GM04504 (cell line): ENCODE data around the gene SLITRK6.
"Not testable (repeated sequence)": the region's sequence is repeated elsewhere in the genome, so short reads cannot be mapped to it uniquely, and the experiment has no call there.

Experiments
- DNase-seq: peaks from one replicate; pipeline ENCODE4 v3.0.0-alpha.2; 2012; ENCODE audit warnings: low read depth

SLITRK6 gene, protein sequence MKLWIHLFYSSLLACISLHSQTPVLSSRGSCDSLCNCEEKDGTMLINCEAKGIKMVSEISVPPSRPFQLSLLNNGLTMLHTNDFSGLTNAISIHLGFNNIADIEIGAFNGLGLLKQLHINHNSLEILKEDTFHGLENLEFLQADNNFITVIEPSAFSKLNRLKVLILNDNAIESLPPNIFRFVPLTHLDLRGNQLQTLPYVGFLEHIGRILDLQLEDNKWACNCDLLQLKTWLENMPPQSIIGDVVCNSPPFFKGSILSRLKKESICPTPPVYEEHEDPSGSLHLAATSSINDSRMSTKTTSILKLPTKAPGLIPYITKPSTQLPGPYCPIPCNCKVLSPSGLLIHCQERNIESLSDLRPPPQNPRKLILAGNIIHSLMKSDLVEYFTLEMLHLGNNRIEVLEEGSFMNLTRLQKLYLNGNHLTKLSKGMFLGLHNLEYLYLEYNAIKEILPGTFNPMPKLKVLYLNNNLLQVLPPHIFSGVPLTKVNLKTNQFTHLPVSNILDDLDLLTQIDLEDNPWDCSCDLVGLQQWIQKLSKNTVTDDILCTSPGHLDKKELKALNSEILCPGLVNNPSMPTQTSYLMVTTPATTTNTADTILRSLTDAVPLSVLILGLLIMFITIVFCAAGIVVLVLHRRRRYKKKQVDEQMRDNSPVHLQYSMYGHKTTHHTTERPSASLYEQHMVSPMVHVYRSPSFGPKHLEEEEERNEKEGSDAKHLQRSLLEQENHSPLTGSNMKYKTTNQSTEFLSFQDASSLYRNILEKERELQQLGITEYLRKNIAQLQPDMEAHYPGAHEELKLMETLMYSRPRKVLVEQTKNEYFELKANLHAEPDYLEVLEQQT

DNA sequence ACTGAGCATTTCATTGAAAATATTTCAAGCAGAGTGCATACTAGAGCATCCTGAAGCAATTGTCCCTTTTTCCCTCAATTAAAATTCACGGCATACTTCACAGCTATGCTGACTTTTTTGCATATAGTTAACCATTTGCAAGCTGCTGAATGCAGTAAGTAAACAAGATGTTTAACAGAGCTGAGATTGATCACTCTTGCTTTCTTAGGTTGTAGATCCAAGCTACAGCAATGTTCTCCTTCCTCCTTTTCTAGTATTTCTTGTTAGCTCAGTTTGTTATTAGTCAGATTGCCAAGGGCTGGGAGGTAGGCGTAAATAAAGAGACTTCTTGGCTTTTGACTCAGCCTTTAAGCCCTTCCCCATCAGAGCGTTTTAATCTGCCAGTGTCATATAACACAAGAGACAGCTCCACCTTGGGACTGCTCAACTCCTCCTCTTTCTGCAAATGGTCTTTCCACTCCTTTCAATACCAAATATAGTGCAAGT lies at the start of gene SLITRK6:
Gene SLITRK6 (minus strand): TSS at position 323 of the 486 bp plus-strand sequence. CDS start 2,911 bp downstream, outside the sequence.
- peak; percentile 8 for DNase-seq

DNA sequence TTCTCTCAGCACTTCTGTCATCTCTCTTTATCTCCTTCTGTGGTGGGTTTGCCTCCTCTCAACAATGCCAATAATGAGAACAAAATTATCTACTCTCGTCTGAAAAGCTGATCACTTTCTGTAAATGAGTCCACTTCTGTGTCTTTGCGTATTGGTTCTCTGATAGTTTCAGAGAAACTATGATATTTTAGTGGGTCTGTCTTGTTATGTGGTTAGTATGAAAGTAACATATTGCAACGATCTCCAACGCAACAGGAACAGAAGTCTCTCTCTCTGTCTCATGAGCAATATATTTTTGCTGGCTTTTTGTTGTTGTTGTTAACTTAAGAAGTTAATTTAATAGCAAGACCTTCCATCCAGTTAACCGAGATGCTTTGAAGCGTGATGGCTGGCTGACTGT lies 47.8 kb upstream of the SLITRK6 start:
- DNase-seq, result no peak

DNA sequence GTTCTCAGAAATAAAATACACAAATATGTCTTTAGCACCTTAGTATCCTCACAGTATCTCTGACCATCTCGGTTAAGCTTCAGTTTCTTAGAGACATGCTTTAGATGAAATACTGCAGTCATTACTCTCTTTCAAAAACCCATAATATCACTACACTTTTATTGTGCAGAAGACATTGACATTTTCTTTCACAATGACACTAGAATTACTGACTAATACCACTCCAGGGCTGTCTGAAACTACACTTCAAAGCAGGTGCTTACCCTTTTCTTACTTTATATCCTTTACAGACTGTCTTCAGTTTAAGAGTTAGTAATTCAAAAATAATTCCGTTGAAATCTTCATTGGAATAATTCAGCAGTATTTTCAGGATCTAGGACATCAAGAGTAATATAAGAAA lies 42.2 kb upstream of the SLITRK6 start:
- no peak for DNase-seq

DNA sequence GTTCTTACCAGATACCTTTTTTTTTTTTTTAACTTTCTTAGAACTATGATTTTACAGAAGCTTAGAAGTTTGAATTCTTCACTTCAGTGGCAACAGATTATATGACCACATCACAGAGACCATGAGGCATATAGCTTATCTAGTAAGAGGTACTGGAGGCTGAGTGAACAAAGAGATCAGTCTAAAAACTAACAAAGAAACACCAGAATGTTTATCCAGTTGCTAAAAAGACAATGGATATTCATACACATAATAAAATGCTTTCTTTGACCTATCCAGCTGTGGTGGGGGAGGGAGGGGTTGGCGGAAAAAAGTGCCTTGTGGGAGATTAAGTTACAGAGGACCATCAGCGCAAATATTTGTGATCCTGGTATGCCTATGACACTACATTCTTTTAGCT lies 34.7 kb upstream of the SLITRK6 start:
- DNase-seq, result no peak

DNA sequence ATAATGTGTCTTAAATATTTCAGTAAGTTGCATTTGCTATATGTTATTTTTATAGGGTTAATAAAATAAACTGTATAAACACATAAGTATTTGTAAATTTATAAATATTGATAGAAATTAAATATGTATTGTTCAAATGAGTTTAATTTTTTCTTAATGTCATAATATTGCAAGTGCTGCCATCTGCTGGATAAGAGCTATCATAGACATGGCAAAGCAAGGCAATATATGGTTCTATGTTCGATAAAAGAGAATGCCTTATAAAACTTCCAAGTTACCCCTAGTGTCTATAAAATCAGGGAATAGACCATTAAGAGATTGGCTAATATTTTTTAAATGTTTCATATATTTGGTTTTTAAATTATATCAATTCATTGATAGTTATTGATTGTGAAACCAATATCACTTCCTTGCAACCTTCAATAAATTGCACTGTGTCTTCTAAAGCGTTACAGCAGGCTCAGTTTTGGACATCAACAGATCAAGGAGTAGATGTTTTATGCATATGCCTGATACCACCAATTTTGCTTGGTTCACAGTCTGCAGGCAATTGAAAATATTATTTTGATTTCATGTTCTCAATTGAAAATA lies 29.0 kb upstream of the SLITRK6 start:
- DNase-seq, result peak; percentile 1

DNA sequence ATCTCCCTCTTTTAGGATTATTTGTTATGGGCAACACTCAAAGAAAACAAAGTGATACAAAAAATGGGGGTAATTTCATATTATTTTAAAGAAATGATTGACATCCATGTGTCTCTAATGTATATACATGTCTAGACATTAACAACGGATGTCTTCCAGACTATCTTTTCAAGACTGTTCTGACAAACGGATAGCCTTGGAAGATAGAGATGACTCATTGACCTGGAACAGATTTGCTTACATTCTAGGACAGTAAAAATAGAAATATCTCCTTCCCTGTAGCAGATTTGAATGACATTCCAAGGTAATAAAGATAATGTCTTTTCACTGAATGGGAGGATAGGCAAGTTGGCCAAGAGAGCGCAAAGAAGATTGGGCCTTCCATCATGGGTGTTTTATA lies 26.2 kb upstream of the SLITRK6 start:
- no peak for DNase-seq

DNA sequence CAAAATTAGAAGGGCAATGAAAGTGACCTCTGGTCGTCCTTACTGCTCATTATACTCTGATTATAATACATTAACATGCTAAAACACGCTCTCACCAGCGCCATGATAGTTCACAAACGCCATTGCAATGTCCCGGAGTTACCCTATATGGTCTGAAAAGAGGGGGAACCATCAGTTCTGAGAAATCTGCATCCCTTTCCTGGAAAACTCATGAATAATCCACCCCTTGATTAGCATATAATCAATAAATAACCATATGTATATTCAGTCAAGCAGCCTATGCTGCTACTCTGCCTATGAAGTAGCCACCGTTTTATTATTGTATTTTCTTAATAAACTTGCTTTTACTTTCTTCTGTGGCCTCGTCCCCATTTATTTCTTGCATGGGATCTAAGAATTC lies 24.6 kb upstream of the SLITRK6 start:
- DNase-seq, result no peak

DNA sequence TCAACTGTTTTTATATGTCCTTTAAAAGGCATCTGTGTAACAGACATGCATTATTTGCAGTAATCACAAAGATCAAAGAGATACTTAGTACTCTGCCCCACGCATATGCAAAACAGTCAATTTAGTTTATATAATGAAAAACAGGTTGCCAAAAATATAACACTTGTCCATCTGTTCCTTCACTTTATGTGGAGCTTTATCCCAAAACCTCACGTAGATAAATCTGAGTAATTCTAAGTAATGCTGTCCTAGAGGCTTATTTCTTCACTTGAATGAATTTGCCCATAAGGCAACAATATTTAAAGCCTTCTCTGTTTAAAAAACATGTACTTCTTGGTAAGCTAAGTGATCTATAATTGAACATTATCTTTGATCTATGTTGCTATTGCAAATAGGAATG lies 20.3 kb upstream of the SLITRK6 start:
- DNase-seq, result no peak

DNA sequence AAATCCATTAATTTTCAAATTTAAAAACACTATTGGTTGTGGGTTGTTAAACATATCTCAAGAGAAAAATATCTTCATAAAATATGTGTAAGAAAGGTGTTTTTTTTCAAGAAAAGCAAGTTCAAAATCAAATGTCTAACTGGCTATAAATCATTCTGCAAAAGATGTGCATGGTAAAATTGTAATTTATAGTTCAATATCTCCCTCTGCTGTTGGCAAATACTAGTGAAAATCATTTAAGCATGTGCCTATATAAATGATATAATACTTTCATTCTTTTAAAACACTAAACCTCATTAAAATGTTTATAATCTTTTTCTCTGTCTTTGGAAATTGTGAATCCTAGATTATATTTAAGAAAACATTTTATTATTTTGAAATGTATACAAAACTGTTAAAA lies 17.2 kb upstream of the SLITRK6 start:
- DNase-seq, result no peak

DNA sequence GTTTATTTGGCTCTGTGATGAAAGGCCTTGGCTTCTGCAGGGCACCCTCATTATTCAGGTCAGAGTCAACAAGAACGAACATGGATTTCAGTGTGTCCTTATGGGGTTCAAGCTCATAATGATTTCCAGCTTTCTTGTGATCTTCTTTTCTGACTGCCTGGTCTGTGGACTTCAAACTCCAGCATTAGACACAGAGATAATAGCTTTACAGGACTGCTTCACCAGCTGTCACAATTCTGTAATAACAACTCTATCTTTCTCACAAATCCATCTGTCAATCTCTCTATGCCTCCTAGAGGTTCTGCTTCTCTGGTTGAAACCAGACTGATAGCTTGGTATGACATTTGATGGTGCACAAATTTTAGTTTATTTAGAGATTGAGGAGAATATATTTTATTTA lies 13.1 kb upstream of the SLITRK6 start:
- no peak for DNase-seq

DNA sequence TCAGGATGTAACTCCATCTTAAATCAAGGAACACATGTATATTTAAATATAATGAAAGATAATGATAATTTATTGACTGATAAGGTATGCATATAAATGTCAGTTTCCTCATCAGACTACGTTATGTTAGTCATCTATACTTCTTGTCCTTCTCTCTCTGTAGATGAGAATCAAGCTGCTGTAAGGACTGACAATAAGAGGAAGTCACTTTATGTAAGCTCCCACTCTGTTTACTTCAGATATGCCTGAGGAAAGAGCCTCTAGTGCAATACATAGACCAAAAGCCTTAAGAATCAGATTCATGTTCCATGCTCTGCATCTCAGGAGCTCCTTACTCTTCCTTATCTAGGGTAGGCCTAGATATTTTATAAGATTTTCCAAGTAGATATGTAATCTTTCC lies 9.6 kb upstream of the SLITRK6 start:
- no peak for DNase-seq

DNA sequence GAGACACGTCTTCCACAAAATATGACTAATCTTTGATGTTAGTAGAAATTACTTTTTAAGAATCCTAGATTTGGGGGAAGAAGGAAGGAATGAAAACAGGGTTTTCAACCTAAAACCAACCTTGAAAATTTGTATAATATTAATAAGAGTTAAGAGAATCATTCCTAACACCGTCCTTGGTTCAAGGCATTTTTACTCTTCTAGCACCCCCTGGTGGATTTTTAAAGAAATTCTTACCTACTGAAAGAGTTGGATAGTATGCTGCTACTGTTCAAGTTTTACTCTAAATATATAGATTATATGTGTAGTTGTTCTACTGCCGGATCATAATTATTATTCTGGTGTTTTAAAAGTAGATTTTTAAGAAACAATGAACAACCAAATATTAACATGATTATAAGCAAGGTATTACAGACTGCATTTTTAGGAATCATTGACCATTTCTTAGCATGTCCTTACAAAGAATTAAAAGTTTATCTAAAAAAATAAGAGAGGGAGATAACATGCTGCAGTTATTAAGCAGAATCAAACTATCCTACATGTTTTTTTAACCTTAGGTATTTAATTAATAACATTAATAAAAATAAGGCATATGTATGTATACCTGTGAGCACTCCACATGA lies 7.4 kb upstream of the SLITRK6 start:
- DNase-seq, result peak; percentile 7

DNA sequence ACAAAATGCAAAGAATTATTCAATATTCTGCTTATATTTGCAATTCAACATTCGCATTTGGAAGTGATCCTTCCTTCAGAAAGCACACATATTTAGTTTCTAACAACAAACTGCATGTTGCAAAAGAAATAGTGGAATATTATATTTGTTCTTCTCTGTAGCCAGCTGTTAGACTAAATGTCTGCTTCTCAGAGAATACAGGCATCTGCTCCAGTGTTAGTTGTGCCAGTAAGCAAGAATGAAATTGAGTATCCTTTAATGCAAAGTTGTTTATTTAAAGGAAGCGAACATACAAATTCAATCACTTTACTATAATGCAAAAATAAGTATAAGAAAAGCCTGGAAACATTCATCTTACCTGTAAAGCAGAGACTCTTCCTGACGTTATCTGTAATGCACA lies 663 bp downstream of the SLITRK6 start:
- no peak for DNase-seq

DNA sequence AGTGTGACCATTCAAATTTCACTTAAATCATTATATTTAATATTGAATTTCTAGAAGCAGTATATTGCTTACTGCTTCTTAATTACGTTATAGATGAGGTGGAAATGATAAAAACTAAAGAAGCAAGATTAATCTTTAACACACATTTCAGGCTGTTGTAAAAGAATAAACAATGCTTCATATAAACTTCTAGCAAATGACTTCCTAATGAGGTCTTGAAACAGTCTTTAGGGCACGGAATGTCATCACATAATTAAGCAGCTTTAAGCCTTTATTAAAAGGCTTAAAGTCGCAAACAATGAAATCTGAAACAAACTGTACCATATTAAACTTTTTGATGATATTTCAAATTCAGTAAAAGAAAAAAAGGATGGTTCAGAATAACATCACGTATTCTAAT lies 1.9 kb downstream of the SLITRK6 start:
- DNase-seq, result no peak

DNA sequence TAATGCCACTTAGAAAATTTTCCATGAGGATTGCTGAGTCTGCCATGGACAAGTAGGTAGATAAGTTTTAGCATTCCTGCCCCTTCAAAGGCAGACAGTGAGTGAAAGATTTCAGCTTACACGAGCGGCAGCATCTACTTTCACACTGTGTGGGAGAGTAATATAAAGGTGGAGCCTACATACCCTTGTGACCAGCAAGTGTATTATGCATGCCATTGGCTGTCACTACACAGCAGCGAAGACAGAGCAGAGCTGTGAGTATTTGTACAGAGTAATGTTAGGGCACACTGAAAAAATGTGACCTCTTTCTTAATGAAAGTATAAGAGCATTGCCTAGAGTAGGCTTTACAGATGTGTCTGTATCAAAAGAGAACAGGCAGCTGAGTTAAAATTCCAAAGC lies 14.0 kb downstream of the SLITRK6 start:
- DNase-seq, result no peak

DNA sequence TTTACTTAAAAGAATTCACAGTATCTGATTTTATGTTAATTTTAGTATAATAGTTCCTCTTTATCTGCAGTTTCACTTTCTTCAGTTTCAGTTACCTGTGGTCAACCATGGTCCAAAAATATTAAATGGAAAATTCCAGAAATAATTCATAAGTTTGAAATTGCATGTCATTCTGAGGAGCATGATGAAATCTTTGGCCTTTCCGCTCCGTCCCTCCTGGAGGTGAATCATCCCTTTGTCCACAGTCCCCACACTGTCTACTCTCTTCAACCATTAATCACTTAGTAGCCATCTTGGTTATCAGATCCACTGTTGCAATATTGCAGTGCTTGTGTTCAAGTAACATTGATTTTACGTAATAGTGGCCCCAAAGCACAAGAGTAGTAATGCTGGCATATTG lies 26.9 kb downstream of the SLITRK6 start:
- no peak for DNase-seq

DNA sequence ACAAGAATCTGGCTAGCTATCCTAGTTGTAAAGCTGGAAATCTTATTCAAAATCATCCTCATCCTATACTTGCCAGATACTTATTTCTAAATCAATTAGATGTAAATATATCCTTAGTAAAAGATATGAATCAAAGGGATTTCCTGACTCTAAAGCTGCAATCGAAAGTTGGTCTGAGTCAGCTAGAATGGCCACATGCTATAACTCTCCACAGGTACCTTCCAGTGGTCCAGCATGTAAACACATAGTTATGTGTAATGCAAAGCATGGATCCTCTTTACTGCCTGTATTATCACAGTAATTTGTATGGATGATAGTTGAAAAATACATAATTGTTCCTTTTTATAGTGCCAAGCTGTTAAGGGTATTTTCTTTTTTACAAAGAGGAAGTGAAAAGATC lies 27.4 kb downstream of the SLITRK6 start:
- DNase-seq, result no peak

DNA sequence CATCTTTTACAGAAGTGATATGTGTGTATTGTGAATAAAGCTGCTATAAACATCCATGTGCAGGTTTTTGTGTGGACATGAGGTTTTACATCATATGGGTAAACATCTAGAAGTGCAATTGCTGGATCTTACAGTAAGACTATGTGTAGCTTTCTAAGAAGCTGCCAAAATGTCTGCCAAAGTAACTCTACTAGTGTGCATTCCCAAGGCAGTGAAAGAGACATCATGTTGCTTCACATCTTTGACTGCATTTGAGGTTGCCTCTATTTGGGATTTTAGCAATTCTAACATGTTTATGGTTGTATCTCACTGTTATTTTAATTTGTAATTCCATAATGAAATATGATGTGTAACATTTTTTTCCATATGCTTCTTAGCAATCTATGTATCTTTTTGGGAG lies 30.3 kb downstream of the SLITRK6 start:
- no peak for DNase-seq

DNA sequence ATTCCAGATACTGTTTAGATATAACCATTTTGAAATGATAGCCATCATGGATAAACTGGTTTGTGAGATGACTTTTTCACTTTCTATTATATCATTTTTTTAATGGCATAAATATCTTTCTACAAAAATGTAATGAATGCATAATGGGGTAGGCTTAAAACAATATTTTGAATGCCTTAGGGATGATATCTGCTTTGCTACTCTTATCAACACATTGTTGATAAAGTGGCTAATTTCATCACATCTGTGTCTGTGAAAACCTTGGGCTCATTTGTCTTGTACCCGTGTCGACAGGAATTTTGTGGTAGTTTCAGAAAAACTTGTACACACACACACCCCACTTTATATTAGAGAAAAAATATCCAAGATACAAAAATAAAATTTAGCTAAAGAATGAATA lies 44.1 kb downstream of the SLITRK6 start:
- no peak for DNase-seq

DNA sequence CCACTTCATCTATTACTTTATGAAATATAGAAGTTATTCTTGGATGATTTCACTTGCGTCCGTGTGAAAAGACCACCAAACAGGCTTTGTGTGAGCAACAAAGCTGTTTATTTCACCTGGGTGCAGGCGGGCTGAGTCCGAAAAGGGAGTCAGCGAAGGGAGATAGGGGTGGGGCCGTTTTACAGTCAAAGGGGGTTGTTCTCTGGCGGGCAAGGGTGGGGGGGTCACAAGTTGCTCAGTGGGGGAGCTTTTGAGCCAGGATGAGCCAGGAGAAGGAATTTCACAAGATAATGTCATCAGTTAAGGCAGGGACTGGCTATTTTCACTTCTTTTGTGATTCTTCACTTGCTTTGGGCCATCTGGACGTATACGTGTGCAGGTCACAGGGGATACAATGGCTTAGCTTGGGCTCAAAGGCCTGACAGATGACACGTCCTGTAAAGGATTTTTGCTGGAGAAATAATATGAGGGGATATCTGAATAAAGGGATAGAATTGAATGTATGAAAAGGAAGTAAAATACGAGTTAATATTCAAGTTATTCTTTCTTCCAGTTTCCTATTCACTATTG lies 55.9 kb downstream of the SLITRK6 start:
- not testable (repeated sequence) for DNase-seq
